Measurements from ENCODE around the gene ANTXR1. TPM values are rescaled to one million over a fixed set of nuclear protein-coding genes. Genes with fewer than 3 reads are reported as not detected.
"Not testable (repeated sequence)": the region's sequence is repeated elsewhere in the genome, so short reads cannot be mapped to it uniquely, and the experiment has no call there.

Gene ANTXR1
- polyA plus RNA-seq, 3 donors, result 83.1 to 89.0 (median 86.2) TPM

DNA sequence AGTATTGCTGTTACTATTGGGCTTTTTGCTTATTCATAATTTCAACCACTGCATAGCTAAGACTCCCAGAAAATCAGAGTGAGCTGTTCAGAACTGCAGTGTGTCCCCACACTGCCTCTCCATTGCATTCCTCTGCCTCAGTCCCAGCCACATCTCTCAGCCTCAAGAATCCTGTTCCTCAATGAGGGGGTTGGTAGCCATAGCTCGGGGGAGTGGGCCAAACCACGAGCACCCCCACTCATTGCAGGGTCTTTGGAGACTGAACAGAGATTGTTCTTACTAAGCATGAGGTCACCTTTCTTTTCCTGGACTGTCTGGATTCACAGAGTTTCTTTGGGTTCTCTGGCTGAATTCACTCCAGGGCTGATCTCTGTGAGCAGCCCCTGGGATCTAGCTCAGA, 213.0 kb downstream of the ANTXR1 start:
- no peak for DNase-seq (ENCODE audit: extremely low read depth in 1 of 11, low read depth in 9 of 11, low spot score in 4 of 11)

DNA sequence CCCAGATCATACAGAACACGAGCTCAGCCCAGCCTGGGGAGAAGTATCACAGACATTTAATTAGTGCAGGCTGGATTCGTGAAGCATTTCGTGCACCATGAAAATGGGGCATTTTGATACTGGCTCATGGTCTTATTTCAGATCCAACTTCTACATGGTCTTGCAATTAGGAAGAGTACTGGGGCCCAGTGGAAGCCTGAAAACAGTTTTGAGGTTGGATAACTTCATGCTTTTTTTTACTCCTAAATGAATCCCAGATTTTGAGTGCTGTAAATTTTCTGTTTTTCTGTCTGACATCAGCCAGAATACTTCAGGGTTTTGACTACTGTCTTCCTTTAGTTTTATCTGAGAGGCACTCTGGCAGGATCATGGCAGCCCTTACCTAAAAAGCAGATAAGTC, 213.9 kb downstream of the ANTXR1 start:
- no peak for DNase-seq (ENCODE audit: extremely low read depth in 1 of 11, low read depth in 9 of 11, low spot score in 4 of 11)

DNA sequence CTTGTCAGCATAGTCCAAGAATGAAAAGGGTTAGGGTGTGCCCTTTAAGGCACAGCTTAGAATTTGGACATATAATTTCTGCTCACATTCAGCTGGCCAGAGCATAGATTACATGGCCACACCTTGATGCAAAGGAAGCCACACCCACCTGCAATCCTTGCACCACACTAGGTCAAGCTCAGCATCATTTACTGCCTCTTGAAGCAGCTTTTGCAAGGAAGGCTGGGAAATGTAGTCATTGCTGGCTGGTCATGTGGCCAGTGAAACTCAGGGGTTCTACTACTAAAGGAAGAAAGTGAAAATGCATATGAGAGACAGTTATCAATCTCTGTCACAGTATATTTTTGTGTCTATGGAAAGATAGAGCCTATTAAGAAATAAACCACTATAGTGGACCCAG, 214.7 kb downstream of the ANTXR1 start:
- no peak for DNase-seq (ENCODE audit: extremely low read depth in 1 of 11, low read depth in 9 of 11, low spot score in 4 of 11)

DNA sequence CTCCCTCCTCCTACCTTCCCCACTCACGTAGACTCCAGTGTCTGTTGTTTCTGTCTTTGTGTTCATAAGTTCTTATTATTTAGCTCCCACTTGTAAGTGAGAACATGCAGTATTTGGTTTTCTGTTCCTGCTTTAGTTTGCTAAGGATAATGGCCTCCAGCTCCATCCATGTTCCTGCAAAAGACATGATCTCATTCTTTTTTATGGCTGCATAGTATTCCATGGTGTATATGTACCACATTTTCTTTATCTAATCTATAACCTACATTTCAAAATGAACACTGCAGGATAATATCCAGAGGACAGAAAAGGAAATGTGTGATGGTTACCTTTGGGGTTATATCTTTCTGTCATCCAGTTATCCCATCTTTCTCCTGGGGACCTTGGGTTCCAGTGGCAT, 218.0 kb downstream of the ANTXR1 start:
- not testable (repeated sequence) for DNase-seq (ENCODE audit: extremely low read depth in 1 of 11, low read depth in 9 of 11, low spot score in 4 of 11)

DNA sequence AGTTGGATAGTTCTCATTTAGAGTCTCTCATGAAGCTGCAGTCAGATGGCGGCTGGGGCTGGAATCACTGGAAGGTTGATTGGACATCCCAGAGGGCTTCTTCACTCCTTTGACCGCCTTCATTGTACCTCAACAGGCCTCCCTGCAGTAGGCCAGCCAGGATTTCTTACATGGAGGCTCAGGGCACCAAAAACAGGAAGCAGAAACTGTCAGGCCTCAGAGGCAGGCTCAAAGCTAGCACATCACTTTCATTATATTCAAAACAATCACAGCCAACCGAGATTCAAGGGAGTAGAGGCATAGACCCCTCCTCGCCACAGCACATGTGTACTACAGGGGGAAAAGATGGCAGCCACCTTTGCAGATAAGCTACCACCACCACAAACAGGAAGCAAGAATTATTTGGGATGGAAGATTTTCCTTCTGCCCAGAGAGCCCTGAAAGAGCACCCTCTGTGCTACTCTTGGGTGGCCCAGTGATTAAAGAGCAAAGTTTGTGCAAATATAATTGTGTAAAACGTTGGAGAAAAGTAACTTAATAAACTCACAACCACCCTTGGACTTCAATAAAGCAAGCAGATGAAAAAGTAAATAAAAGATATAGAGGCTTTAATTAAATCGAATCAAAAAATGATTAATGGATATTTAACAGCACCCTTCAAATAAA, 218.8 kb downstream of the ANTXR1 start:
- DNase-seq (ENCODE audit: extremely low read depth in 1 of 11, low read depth in 9 of 11, low spot score in 4 of 11), result no peak

DNA sequence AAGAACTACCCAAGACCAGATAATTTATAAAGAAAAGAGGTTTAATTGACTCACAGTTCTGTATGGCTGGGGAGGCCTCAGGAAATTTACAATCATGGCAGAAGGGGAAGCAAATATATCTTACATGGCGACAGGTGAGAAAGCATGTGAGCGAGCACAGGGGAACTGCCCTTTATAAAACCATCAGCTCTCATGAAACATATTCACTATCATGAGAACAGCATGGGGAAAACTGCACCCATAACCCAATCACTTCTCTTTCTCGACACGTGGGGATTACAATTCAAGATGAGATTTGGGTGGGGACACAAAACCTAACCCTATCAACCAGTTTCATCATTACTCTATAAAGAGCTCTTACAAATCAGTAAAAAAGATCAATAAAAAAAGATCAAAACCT, 222.9 kb downstream of the ANTXR1 start:
- not testable (repeated sequence) for DNase-seq (ENCODE audit: extremely low read depth in 1 of 11, low read depth in 9 of 11, low spot score in 4 of 11)

DNA sequence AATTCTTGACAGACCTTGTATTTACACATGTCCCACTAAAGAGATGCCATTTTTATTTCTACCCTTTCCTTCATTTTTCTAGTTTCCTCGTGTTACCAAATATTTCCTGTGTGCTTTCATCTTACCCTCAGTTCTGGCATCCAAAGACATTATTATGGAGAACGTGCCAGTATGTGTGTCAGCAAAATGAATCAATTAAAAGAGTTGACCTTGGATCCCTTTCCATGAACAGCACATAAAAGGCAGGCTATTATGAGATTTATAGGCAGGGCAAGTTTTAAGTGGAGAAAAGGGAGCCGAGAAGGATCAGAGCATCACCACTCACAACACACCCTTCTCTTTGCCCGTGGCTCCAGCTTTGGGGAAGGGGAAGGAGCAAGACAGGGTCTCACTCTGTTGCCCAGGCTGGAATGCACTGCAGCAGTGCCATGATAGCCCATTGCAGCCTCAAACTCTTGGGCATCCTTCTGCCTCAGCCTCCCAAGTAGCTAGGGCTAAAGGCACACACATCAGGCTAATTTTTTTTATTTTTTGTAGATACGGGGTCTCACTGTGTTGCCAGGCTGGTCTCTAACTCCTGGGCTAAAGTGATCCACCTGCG, 224.2 kb downstream of the ANTXR1 start:
- DNase-seq (ENCODE audit: extremely low read depth in 1 of 11, low read depth in 9 of 11, low spot score in 4 of 11), result no peak

DNA sequence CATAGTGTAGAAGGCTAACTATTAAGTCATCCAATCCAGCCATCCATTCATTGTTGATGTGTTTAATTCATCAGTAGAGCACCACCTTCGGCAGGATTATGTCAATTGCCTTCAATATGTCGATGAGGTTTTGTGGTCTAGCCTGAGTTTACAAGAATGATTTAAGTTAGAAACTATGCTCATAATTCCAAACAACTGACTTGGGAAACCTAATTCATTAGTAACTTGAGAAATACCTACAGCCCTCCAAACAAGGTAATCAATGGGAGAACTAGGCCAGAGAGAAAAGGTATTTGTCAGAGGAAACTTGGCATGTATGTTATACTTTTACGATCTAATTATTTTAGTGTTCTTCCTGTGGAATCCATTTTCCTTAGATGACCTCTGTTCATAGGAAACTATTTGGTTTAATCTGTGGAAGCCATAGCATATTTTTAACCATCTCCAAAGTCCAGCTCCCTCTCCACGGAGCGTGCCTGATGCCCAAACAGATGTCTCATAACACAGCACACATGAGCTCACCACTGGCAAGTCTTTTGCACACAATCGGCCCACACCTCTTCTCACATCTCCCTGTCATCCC, 225.6 kb downstream of the ANTXR1 start:
- DNase-seq (ENCODE audit: extremely low read depth in 1 of 11, low read depth in 9 of 11, low spot score in 4 of 11), result no peak

DNA sequence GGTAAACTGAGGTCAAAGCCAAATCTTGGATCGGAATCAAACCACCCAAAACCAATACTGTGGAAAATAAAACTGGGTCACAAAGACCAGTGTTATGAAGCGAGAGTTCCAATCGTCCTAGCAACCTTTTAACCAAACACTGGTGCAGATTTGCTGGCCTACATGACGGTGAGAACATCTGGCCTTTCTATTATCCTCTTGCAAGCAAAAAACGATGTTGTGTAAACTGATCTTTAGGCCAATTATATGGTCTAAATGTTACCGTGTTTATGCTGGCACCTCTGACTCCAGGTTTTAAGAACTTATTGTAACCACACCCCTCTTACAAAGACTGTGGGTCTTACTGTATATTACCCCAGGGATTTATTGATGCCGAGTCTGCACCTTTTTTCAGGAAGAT, 228.1 kb downstream of the ANTXR1 start:
- no peak for DNase-seq (ENCODE audit: extremely low read depth in 1 of 11, low read depth in 9 of 11, low spot score in 4 of 11)

DNA sequence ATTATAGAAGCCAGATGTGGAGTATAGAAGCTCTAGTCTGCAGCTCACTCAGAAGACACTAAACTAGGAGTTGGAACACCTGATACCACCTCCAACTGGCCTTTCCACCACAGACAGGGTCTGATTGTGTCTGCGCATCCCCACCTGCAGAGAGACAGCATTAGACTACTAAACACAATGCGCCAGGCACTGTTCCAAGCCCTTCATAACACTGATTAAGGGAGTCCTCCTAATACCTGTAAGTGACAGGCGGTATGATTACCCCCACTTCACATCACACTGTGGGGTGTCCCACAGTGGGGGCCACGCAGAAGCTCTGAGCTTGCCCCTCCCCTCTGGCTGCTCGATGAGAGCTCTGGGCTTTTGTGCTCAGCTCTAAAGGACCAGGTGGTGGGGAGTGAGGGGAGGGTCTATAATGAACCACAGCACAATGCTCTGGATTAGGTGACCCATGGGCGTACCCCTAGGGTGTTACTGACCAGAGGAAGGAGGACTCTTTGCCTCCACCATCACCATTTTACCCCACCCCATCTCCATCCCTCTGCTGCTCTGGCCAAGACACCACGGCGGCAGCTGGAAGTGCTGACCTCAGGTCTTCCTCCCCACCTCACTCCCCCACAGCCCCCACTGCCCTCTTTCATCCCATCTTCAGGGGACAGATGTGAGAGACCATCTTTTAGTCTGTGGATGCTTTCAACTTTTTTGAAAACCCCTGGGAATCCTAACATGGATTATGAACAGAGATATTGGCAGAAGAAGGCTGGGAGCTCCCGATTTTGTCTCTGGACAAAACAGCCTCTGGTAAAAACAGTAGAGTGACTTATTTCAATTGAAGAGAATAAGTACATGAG, 228.9 kb downstream of the ANTXR1 start:
- DNase-seq (ENCODE audit: extremely low read depth in 1 of 11, low read depth in 9 of 11, low spot score in 4 of 11), result no peak

DNA sequence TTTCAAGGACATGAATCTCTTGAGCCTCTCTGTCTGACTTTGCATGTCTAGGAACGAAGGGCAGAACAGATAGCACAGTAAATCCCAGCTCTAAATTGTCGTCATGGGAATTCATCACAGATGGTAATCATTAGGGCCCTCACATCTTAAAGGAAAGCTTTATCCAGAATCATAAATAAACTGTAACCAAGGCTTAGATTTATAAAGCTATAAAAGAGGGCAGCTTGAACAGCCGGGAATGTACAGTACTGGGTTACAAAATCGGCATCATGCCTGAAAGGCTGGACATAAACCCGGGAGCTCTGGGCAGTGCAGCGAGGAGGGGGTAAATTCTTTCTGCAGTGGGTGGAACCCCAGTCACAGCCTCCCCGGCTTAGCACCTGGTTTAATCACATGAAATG, 229.7 kb downstream of the ANTXR1 start:
- peak; percentile 35 to 78 (median 55) for DNase-seq (ENCODE audit: extremely low read depth in 1 of 11, low read depth in 9 of 11, low spot score in 4 of 11)

DNA sequence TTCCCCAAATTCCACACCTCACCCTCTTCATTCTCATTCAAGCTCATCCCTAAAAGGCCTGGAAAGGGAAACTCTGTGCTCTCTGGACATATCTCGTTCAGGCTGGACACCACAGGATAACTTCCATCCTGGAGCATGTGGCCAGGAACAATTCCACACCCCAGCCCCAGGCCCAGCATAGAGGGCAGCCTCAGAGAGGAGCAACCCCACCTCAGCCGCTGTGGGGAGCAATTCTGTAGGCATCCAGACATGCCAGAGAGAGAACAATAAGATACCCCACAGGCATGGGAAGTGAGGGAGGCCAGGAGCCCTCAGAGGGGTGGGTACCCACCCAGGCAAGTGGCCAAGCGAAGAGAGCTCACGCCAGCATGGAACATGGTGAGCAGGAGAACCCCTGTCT, 230.7 kb downstream of the ANTXR1 start:
- no peak for DNase-seq (ENCODE audit: extremely low read depth in 1 of 11, low read depth in 9 of 11, low spot score in 4 of 11)

DNA sequence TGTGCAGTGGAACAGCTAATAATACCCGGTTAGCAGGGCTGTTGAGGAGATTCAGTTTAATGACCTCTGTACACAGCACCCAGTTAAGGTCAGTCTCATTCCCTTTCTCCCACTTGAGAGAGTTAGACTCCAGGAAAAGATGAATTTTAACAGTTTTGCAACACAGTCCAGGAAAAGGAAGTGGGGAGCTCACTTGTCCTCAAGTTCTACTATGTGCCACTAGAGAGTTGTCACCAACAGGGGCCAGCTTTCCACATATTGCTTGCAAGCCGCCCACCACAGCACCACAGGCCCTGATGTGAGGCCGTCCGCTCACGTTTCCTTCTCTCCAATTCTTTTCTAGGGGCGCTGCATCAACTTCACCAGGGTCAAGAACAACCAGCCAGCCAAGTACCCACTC, 231.9 kb downstream of the ANTXR1 start:
- DNase-seq (ENCODE audit: extremely low read depth in 1 of 11, low read depth in 9 of 11, low spot score in 4 of 11), result no peak

DNA sequence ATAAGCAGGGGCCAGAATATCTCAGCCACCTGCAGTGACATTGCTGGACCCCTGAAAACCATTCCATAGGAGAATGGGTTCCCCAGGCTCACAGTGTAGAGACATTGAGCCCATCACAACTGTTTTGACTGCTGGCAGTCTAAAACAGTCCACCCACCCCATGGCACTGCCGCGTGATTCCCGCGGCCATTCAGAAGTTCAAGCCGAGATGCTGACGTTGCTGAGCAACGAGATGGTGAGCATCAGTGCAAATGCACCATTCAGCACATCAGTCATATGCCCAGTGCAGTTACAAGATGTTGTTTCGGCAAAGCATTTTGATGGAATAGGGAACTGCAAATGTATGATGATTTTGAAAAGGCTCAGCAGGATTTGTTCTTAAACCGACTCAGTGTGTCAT, 234.6 kb downstream of the ANTXR1 start:
- DNase-seq (ENCODE audit: extremely low read depth in 1 of 11, low read depth in 9 of 11, low spot score in 4 of 11), result no peak

DNA sequence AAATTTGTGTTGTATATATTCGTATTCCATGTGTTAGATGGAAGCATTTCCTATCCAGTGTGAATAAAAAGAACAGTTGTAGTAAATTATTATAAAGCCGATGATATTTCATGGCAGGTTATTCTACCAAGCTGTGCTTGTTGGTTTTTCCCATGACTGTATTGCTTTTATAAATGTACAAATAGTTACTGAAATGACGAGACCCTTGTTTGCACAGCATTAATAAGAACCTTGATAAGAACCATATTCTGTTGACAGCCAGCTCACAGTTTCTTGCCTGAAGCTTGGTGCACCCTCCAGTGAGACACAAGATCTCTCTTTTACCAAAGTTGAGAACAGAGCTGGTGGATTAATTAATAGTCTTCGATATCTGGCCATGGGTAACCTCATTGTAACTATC, 235.3 kb downstream of the ANTXR1 start:
- no peak for DNase-seq (ENCODE audit: extremely low read depth in 1 of 11, low read depth in 9 of 11, low spot score in 4 of 11)

DNA sequence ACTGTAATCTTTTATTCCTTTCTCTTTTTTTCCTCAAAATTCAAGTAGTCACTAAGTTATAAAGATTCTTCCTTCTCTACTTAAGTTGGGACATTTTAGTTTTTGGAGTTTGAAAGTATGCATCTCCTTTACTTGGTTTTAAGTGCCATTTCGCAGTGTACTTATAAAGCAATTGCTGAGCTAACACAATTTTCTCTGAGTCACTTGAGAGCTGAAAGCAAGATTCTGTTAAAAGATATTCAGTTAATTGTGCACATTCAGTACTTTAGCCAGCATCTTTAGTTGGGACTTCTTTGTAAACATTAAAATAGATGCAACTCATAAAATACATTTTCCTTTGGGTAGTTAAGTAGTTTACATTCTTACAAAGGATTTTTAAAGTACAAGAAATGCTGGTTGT, 238.0 kb downstream of the ANTXR1 start:
- no peak for DNase-seq (ENCODE audit: extremely low read depth in 1 of 11, low read depth in 9 of 11, low spot score in 4 of 11)

DNA sequence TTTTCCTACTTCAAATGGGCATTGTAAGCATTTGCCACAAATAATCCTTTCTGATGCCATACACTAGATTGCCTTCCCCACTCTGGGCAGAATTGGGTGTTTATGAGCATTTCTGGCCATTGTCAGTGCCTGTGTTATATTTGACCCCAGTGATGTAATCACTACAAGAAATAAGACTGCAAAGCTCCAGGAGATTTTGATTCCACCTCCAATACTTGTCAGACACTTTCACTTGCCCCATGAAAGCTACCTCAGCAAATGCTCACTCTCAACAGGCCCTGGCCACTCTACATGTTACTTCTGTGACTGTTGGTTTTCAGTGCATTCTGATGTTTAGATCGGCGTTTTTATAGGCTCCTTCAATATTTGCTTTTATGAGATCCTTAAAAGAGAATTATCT, 239.0 kb downstream of the ANTXR1 start:
- no peak for DNase-seq (ENCODE audit: extremely low read depth in 1 of 11, low read depth in 9 of 11, low spot score in 4 of 11)

DNA sequence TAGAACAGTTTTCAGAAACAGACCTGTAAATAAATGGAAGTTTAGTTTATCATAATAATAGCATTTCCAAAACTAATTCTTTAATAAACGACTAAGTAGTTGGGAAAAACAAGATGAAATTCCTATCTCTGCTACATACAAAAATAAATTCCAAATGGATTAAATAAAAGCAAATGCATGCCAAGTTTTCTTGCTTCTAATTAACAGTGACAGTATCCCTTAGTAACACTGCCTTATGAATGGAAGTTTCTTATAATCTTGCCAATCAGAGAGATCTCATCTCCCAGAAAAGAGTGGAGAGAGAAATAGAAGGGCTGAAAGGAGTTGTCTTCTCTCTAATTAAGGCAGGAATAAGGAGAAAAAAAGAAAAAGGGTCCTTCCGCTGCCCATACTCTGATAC, 240.1 kb downstream of the ANTXR1 start:
- no peak for DNase-seq (ENCODE audit: extremely low read depth in 1 of 11, low read depth in 9 of 11, low spot score in 4 of 11)

DNA sequence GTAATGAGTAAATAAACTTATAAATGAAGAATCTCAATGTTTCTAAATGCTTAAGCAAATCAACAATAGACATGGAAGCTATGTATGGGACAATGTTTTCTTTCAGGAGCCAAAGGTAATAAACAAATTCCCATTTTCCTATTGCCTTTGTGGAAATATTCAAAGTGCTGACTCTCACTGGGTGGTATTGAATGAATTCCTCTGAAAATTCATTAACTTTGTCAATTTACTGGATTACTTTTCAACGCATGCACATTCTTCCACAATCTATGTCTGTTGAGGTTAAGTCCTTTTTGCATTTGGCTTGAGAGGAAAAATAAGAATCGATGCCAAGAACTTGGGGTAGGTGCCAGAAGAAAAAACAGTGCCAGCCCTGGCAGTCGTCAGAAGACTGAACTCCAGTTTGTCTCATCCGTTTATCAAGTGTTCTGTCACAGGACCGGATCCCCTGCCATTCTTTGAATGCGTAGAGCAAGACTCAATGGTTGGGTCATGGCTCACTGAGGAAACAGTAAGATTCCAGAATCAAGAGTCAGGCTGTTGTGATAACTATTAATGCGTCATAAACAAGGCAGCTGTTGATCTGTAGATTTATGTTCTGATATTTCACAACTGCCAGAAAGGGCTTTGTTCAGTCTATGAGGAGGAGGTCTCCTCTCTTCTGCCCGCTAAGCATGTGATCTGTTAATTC, 240.8 kb downstream of the ANTXR1 start:
- DNase-seq (ENCODE audit: extremely low read depth in 1 of 11, low read depth in 9 of 11, low spot score in 4 of 11), result no peak
